Middle frontal gyrus (tissue), 1 donor: ENCODE results near the gene STAB2.

Experiments used
- DNase-seq: peaks from one replicate; pipeline ENCODE4 v3.0.0-alpha.2; 2015; ENCODE audit warnings: low spot score; ENCODE audit errors: extremely low spot score

Gene STAB2

GRCh38 chr12:103745962-103746361, 158.9 kb downstream of the STAB2 start:
- DNase-seq = no peak

GRCh38 chr12:103748002-103748401, 160.9 kb downstream of the STAB2 start:
- no peak for DNase-seq

- no peak for DNase-seq
Measured at GRCh38 chr12:103748875-103749274, 161.8 kb downstream of the STAB2 start.

GRCh38 chr12:103751171-103751570, 164.1 kb downstream of the STAB2 start:
- no peak for DNase-seq

- DNase-seq = no peak
Measured at GRCh38 chr12:103751600-103751999, 164.5 kb downstream of the STAB2 start.

- DNase-seq = no peak
Measured at GRCh38 chr12:103755425-103755824, 168.4 kb downstream of the STAB2 start.

- DNase-seq = no peak
Measured at GRCh38 chr12:103756443-103756842, 169.4 kb downstream of the STAB2 start.

GRCh38 chr12:103757248-103757647, 170.2 kb downstream of the STAB2 start:
- DNase-seq = no peak

- DNase-seq = no peak
Measured at GRCh38 chr12:103758310-103759089, 171.4 kb downstream of the STAB2 start.

GRCh38 chr12:103762473-103762872, 175.4 kb downstream of the STAB2 start:
- DNase-seq = no peak

GRCh38 chr12:103765322-103765721, 178.2 kb downstream of the STAB2 start:
- DNase-seq = no peak

- DNase-seq = no peak
Measured at GRCh38 chr12:103766028-103766427, 179.0 kb downstream of the STAB2 start.

- no peak for DNase-seq
Measured at GRCh38 chr12:103768467-103769123, 181.5 kb downstream of the STAB2 start.

- no peak for DNase-seq
Measured at GRCh38 chr12:103769240-103769945, 182.3 kb downstream of the STAB2 start.

GRCh38 chr12:103771466-103771865, 184.4 kb downstream of the STAB2 start:
- no peak for DNase-seq

- DNase-seq = no peak
Measured at GRCh38 chr12:103772367-103773108, 185.5 kb downstream of the STAB2 start.

GRCh38 chr12:103773109-103773910, 186.2 kb downstream of the STAB2 start:
- DNase-seq = no peak

GRCh38 chr12:103774977-103775560, 188.0 kb downstream of the STAB2 start:
- no peak for DNase-seq

GRCh38 chr12:103778781-103779180, 191.7 kb downstream of the STAB2 start:
- no peak for DNase-seq

- DNase-seq = no peak
Measured at GRCh38 chr12:103779410-103780092, 192.5 kb downstream of the STAB2 start.
